Measurements from ENCODE around the gene CDK18. TPM values are rescaled to one million over a fixed set of nuclear protein-coding genes. Genes with fewer than 3 reads are reported as not detected.

The CDK18 gene
- total and polyA plus RNA-seq, 12 donors = 41.4 to 199 (median 159) TPM

GRCh38 chr1:205505076-205505729 is 734 bp downstream of the CDK18 start:
- Histone ChIP-seq H3K4me3 (peak overlapping the region; percentile 55 to 80 (median 75)), H3K4me1 (peaks cover 2 to 62% (median 35%) of the 10 kb centered on the region in 9 donors), H3K36me3 (no peaks in the 10 kb centered on the region), H3K27ac (peak overlapping the region; percentile 56 to 93 (median 87)), H3K27me3 (peaks cover 0 to 11% (median 0%) of the 10 kb centered on the region in 7 donors), H3K9me3 (no peaks in the 10 kb centered on the region)
- ATAC-seq (peak; percentile 8 to 38 (median 18)), DNase-seq (peak in 1 of 2 donors; percentile 38)
- intact Hi-C loops (cut with DNase I) = no loop called here
- peak in 4 of 9 donors; percentile 15 to 32 (median 26) for TF ChIP-seq CTCF (IDR thresholded peaks at IDR 0.05)
- 7 to 8% methylated on average over 18 of the region's 18 CpGs for WGBS, 2 donors

GRCh38 chr1:205505791-205506190 is 1.3 kb downstream of the CDK18 start:
- Histone ChIP-seq H3K4me3 (peak overlapping the region in 9 of 10 donors; percentile 55 to 79 (median 75)), H3K27me3 (peaks cover 0 to 11% (median 0%) of the 10 kb centered on the region in 7 donors), H3K9me3 (no peaks in the 10 kb centered on the region), H3K36me3 (no peaks in the 10 kb centered on the region), H3K27ac (peak overlapping the region; percentile 5 to 93 (median 87)), H3K4me1 (peaks cover 4 to 62% (median 34%) of the 10 kb centered on the region in 9 donors)
- DNase-seq (peak; percentile 76), ATAC-seq (peak; percentile 61 to 74 (median 70))
- TF ChIP-seq CTCF (IDR thresholded peaks at IDR 0.05) = no peak
- 26 to 32% methylated on average over 15 of the region's 15 CpGs for WGBS, 2 donors
- intact Hi-C loops (cut with DNase I) = no loop called here

- no peak for TF ChIP-seq CTCF (IDR thresholded peaks at IDR 0.05)
- peak overlapping the region in 9 of 10 donors; percentile 42 to 93 (median 88) for H3K27ac ChIP-seq
- peak overlapping the region in 3 of 10 donors; percentile 75 to 79 (median 75) for H3K4me3 ChIP-seq
- peaks cover 0 to 11% (median 0%) of the 10 kb centered on the region in 7 donors for H3K27me3 ChIP-seq
- 84 to 85% methylated on average over 17 of the region's 17 CpGs for WGBS, 2 donors
- H3K36me3 ChIP-seq = no peaks in the 10 kb centered on the region
- peaks cover 6 to 62% (median 36%) of the 10 kb centered on the region in 9 donors for H3K4me1 ChIP-seq
- intact Hi-C loops (cut with DNase I) = no loop called here
- ATAC-seq = no peak
- no peaks in the 10 kb centered on the region for H3K9me3 ChIP-seq
- no peak for DNase-seq
These were observed 2.1 kb downstream of the CDK18 start for GRCh38 chr1:205506409-205507200.

GRCh38 chr1:205508227-205508714 is 3.8 kb downstream of the CDK18 start:
- Histone ChIP-seq H3K4me3 (no peak overlapping the region), H3K27ac (peak overlapping the region in 2 of 10 donors; percentile 88 to 91), H3K9me3 (no peaks in the 10 kb centered on the region), H3K36me3 (no peaks in the 10 kb centered on the region), H3K4me1 (peaks cover 22 to 76% (median 52%) of the 10 kb centered on the region in 9 donors), H3K27me3 (peaks cover 0 to 11% (median 0%) of the 10 kb centered on the region in 7 donors)
- WGBS, 2 donors = 82 to 88% methylated on average over 5 of the region's 5 CpGs
- DNase-seq (no peak), ATAC-seq (no peak)
- intact Hi-C loops (cut with DNase I) = no loop called here
- TF ChIP-seq CTCF (IDR thresholded peaks at IDR 0.05) = no peak
